Keratinocyte (primary cell): Measurements from ENCODE around the gene TSPEAR. TPM values are rescaled to one million over a fixed set of nuclear protein-coding genes. Genes with fewer than 3 reads are reported as not detected.

Source experiments
- DNase-seq: peaks from one replicate; pipeline ENCODE4 v3.0.0-alpha.2; 2011; ENCODE audit warnings: low read depth, missing footprints, low spot score
- FAIRE-seq: peaks from 2 replicates; lab custom pipeline; 2011; peaks lifted over from hg19 to GRCh38; lab: Jason Lieb, UNC
- H2AFZ ChIP-seq: 2 replicates; pipeline ENCODE4 v1.6.0; 2012; ENCODE audit warnings: low read length, control low read depth, inconsistent platforms; ENCODE audit not compliant: control insufficient read depth
- H3K27ac ChIP-seq: 2 replicates; pipeline ENCODE4 v1.5.1; 2011; ENCODE audit warnings: low read length; ENCODE audit not compliant: control insufficient read depth, insufficient read depth
- H3K27me3 ChIP-seq: 3 replicates; pipeline ENCODE4 v1.6.0; 2011; ENCODE audit warnings: low read length; ENCODE audit not compliant: control insufficient read depth, insufficient read depth; ENCODE audit errors: extremely low read depth
- H3K36me3 ChIP-seq, 2 experiments: 2 replicates in 1 of 2; 3 replicates in 1 of 2; pipeline ENCODE4 v1.5.1; 2011; ENCODE audit warnings: low read length in 2 of 2, mild to moderate bottlenecking in 1 of 2; ENCODE audit not compliant: control insufficient read depth in 2 of 2, insufficient read depth in 2 of 2; ENCODE audit errors: extremely low read depth in 1 of 2
- H3K4me1 ChIP-seq: 3 replicates; pipeline ENCODE4 v1.5.1; 2011; ENCODE audit warnings: low read length; ENCODE audit not compliant: control insufficient read depth, insufficient read depth; ENCODE audit errors: extremely low read depth
- H3K4me2 ChIP-seq: 3 replicates; pipeline ENCODE4 v1.6.0; 2011; ENCODE audit warnings: low read depth, low read length; ENCODE audit not compliant: control insufficient read depth, insufficient read depth; ENCODE audit errors: extremely low read depth
- H3K4me3 ChIP-seq, 3 experiments: fragments of 200-600 bp in 1 of 3; sonication (generic) in 1 of 3; 2 replicates in 2 of 3; 3 replicates in 1 of 3; pipeline ENCODE4 v1.5.1; 2011 to 2016; ENCODE audit warnings: low read length in 3 of 3, mild to moderate bottlenecking in 3 of 3, control low read depth in 2 of 3, inconsistent platforms in 1 of 3, low read depth in 1 of 3, mixed read lengths in 1 of 3, mixed run types in 1 of 3, moderate library complexity in 1 of 3; ENCODE audit not compliant: control insufficient read depth in 2 of 3, insufficient read depth in 2 of 3; ENCODE audit errors: extremely low read depth in 1 of 3
- H3K79me2 ChIP-seq: 2 replicates; pipeline ENCODE4 v1.6.0; 2012; ENCODE audit warnings: low read length; ENCODE audit not compliant: control insufficient read depth, insufficient read depth
- H3K9ac ChIP-seq: 3 replicates; pipeline ENCODE4 v1.6.0; 2011; ENCODE audit warnings: low read length; ENCODE audit not compliant: control insufficient read depth, insufficient read depth; ENCODE audit errors: extremely low read depth
- H3K9me1 ChIP-seq: 3 replicates; pipeline ENCODE4 v1.6.0; 2011; ENCODE audit warnings: low read length; ENCODE audit not compliant: control insufficient read depth, insufficient read depth; ENCODE audit errors: extremely low read depth
- H3K9me3 ChIP-seq: 2 replicates; pipeline ENCODE4 v1.5.1; 2012; ENCODE audit warnings: low read depth, low read length; ENCODE audit not compliant: control insufficient read depth
- H4K20me1 ChIP-seq: 3 replicates; pipeline ENCODE4 v1.6.0; 2011; ENCODE audit warnings: low read length; ENCODE audit not compliant: control insufficient read depth, insufficient read depth; ENCODE audit errors: extremely low read depth
- EZH2 ChIP-seq: IDR thresholded peaks from one replicate; pipeline ENCODE4 v1.6.1; 2012; ENCODE audit warnings: inconsistent platforms, mild to moderate bottlenecking, low read length, moderate library complexity
- dilution Hi-C: fragments of 300-500 bp; cut with MboI; formaldehyde crosslinking; loops from one replicate; pipeline ENCODE4 v1.7.0; 2020; ENCODE audit warnings: low sequenced_read_pairs; ENCODE audit not compliant: extremely low pct_ligation_motif_present
- polyA plus RNA-seq, 5 experiments: library from polyadenylated mRNA; depleted of rRNA in 3 of 5; stranded (reverse) in 3 of 5; stranded (forward) in 1 of 5; unstranded in 1 of 5; fragments of >200 nt; gene quantifications; 1 replicate in 1 of 5; 2 replicates in 3 of 5; 3 replicates in 1 of 5; pipeline versions ENCODE4 v1.2.1 to v1.2.3, GENCODE V29; 2011 to 2012; ENCODE audit warnings: missing spikeins in 2 of 5, low read depth in 1 of 5, low replicate concordance in 1 of 5
- TF ChIP-seq, protein P1 (sequence below), 3 experiments: IDR thresholded peaks in 1 of 3; conservative IDR thresholded peaks in 1 of 3; optimal IDR thresholded peaks in 1 of 3; 2 replicates in 2 of 3; 3 replicates in 1 of 3; pipeline versions ENCODE3 to v1.5.1; 2011; ENCODE audit warnings: low read length in 3 of 3, mild to moderate bottlenecking in 3 of 3, moderate library complexity in 2 of 3, control low read depth in 1 of 3, inconsistent platforms in 1 of 3; ENCODE audit not compliant: insufficient read depth in 2 of 3; ENCODE audit errors: extremely low read depth in 1 of 3

Gene TSPEAR
- polyA plus RNA-seq, 1 donor (not counting 4 experiments of a cell fraction or from before 2014, with no cell fraction given): 0.12 TPM

DNA sequence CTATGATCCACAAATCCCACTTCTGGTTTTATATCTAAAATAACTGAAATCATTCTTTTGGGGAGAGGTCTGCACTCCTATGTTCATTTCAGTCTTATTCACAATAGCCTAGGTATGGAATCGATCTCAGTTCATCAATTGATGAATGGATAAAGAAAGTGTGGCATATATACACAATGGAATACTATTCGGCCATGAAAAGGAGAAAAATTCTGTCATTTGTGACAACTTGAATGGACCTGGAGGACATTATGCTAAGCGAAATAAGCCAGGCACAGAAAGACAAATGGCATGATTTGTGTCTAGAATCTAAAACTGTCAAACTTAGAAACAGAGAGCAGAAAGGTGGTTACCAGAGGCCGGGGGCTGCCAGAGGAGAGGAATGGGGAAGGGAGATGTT is 104.9 kb downstream of the TSPEAR start:
- FAIRE-seq (no peak), DNase-seq (no peak)
- TF ChIP-seq, protein P1, sequence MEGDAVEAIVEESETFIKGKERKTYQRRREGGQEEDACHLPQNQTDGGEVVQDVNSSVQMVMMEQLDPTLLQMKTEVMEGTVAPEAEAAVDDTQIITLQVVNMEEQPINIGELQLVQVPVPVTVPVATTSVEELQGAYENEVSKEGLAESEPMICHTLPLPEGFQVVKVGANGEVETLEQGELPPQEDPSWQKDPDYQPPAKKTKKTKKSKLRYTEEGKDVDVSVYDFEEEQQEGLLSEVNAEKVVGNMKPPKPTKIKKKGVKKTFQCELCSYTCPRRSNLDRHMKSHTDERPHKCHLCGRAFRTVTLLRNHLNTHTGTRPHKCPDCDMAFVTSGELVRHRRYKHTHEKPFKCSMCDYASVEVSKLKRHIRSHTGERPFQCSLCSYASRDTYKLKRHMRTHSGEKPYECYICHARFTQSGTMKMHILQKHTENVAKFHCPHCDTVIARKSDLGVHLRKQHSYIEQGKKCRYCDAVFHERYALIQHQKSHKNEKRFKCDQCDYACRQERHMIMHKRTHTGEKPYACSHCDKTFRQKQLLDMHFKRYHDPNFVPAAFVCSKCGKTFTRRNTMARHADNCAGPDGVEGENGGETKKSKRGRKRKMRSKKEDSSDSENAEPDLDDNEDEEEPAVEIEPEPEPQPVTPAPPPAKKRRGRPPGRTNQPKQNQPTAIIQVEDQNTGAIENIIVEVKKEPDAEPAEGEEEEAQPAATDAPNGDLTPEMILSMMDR (optimal IDR thresholded peaks at IDR 0.05 in 1 of 3, IDR thresholded peaks at IDR 0.05 in 1 of 3, conservative IDR thresholded peaks at IDR 0.05 in 1 of 3; ENCODE audit: extremely low read depth in 1 of 3, insufficient read depth in 2 of 3, low read length in 3 of 3): no peak
- no peak for TF ChIP-seq EZH2
- no peak overlapping the region for H3K4me3 ChIP-seq
- H3K79me2 ChIP-seq: no peaks in the 10 kb centered on the region
- H3K9me1 ChIP-seq: no peaks in the 10 kb centered on the region
- peaks cover 1% of the 10 kb centered on the region for H3K9me3 ChIP-seq
- H3K27me3 ChIP-seq: peaks cover 2% of the 10 kb centered on the region
- H3K36me3 ChIP-seq: no peaks in the 10 kb centered on the region
- dilution Hi-C loops: no loop called here
- H2AFZ ChIP-seq: no peak overlapping the region
- no peak overlapping the region for H3K9ac ChIP-seq
- no peaks in the 10 kb centered on the region for H3K4me1 ChIP-seq
- H3K27ac ChIP-seq: no peak overlapping the region
- H4K20me1 ChIP-seq: no peaks in the 10 kb centered on the region
- no peak overlapping the region for H3K4me2 ChIP-seq

DNA sequence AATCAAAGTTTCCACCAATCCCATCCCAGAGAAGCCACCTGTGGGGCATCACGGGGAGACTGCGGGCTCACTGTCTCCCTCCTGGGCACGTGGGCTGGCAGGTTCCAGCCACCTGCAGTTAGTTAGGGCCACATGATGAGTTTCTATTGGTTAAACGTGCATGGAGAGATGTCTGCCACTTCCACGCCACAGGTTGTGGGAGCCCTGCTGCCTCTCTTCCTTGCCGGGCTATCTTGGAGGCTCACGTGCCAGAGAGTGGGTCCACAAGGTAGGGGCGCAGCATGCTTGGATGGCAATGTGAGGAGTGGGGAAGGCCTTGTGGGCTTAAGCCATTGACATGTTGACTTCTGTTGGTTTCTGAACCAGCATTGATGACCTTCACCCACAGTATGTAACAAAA is 107.5 kb downstream of the TSPEAR start:
- Histone ChIP-seq H3K27me3 (peaks cover 2% of the 10 kb centered on the region), H3K4me1 (no peaks in the 10 kb centered on the region), H3K9ac (no peak overlapping the region), H3K79me2 (no peaks in the 10 kb centered on the region), H2AFZ (no peak overlapping the region), H3K4me2 (no peak overlapping the region), H3K9me1 (no peaks in the 10 kb centered on the region), H3K36me3 (no peaks in the 10 kb centered on the region), H3K4me3 (no peak overlapping the region), H3K27ac (no peak overlapping the region), H4K20me1 (no peaks in the 10 kb centered on the region), H3K9me3 (no peaks in the 10 kb centered on the region)
- TF ChIP-seq, protein P1 (optimal IDR thresholded peaks at IDR 0.05 in 1 of 3, IDR thresholded peaks at IDR 0.05 in 1 of 3, conservative IDR thresholded peaks at IDR 0.05 in 1 of 3; ENCODE audit: extremely low read depth in 1 of 3, insufficient read depth in 2 of 3, low read length in 3 of 3): no peak
- DNase-seq: no peak
- dilution Hi-C loops: no loop called here
- FAIRE-seq: no peak
